Subcutaneous adipose tissue (tissue), 4 donors: ENCODE measurements around the gene CST9. TPM values are rescaled to one million over a fixed set of nuclear protein-coding genes. Genes with fewer than 3 reads are reported as not detected.

Experiments
- CTCF ChIP-seq: fragments of 450-650 bp; IDR thresholded peaks from one replicate; pipeline ENCODE4 v1.5.1; 2016; ENCODE audit warnings: low read depth, mild to moderate bottlenecking, control low read depth, antibody characterized with exemption, moderate library complexity
- total RNA-seq, 4 donors: library from RNA; depleted of rRNA; stranded (reverse); fragments of >200 nt; gene quantifications; one replicate each; pipeline ENCODE4 v1.1.0, GENCODE V29; 2016

CST9 gene
- total RNA-seq, 4 donors from 2014 or later = not detected

- no peak for TF ChIP-seq CTCF
Observed at GRCh38 chr20:23565503-23566045, 40.1 kb downstream of the CST9 start.

GRCh38 chr20:23564927-23565326 lies 40.8 kb downstream of the CST9 start:
- no peak for TF ChIP-seq CTCF

- TF ChIP-seq CTCF = no peak
Observed at GRCh38 chr20:23562721-23563342, 42.9 kb downstream of the CST9 start.

GRCh38 chr20:23554401-23554800 lies 51.3 kb downstream of the CST9 start:
- no peak for TF ChIP-seq CTCF

Other genes with a start within 250 kb of the CST9 start
- 10 to 100 TPM in 3 of 4 donors, 1 to 10 TPM in 1; 9.2 to 17.2 (median 11.1) TPM for gene GZF1, start 243.7 kb downstream of the CST9 start, total RNA-seq
- 10 to 100 TPM; 12.4 to 15.6 (median 13.6) TPM for gene NAPB, start 184.4 kb downstream of the CST9 start, total RNA-seq
- gene CSTL1, start 166.2 kb downstream of the CST9 start, total RNA-seq = not detected
- gene CST11, start 153.0 kb downstream of the CST9 start, total RNA-seq = not detected
- gene CST8, start 114.8 kb downstream of the CST9 start, total RNA-seq = not detected
- gene CST9L, start 37.4 kb downstream of the CST9 start, total RNA-seq = not detected
- 1,000 to 10,000 TPM in 3 of 4 donors, 100 to 1,000 TPM in 1; 987 to 1,957 (median 1,358) TPM for gene CST3, start 32.0 kb upstream of the CST9 start, total RNA-seq
- not detected for gene CST4, start 83.1 kb upstream of the CST9 start, total RNA-seq
- gene CST1, start 145.0 kb upstream of the CST9 start, total RNA-seq = not detected
- gene CST2, start 220.8 kb upstream of the CST9 start, total RNA-seq = not detected